Stimulated activated CD8-positive, alpha-beta memory T cell treated with anti-CD3 and anti-CD28 coated beads, Interleukin-15, amount 100 ng/mL, for 1 hour (primary cell): ENCODE data around the gene STAMBPL1.

Source experiments
- DNase-seq: peaks from one replicate; pipeline ENCODE4 v3.0.0-alpha.2; 2020; ENCODE audit warnings: low read depth

STAMBPL1 gene

DNA sequence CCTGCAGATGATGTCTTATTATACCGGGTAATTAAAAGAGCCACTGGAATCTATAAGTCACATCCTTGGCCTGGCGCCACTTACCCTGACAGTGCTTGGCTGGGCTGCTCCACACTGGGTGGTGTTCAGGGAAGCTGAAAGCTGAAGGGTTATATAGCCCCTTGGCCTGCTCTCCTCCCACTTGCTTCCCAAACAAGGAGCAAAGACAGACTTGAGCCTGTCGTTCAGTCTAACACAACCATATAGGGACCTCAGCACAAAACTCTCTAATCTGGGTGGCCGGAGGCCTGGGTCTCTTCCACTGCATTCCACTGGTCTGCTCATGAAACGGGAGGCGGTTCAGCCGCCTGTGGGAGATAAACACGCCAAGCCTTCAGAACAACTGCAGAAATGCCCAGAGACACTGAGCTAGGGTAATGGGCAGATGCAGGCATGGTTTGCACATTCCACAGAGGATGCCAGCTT, 72.6 kb downstream of the STAMBPL1 start, which contains the start of gene ACTA2:
Gene ACTA2, minus strand, starts transcription at position 127 of the 465 bp plus-strand sequence. CDS start 3,843 bp downstream, outside the sequence.
- DNase-seq, result no peak

DNA sequence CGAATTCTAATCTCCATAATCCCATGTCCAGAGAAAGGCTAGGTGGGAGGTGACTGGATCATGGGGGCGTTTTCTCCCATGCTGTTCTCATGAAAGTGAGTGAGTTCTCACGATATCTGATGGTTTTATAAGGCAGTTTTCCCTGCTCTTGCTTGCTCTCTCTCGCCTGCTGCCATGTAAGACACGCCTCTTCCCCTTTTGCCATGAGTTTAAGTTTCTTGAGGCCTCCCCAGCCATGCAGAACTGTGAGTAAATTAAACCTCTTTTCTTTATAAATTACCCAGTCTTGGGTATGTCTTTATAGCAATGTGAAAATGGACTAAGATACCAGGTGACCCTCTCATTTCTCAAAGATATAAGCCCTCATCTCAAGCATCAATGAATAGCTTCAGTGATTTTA, 73.6 kb downstream of the STAMBPL1 start:
- DNase-seq, result no peak

DNA sequence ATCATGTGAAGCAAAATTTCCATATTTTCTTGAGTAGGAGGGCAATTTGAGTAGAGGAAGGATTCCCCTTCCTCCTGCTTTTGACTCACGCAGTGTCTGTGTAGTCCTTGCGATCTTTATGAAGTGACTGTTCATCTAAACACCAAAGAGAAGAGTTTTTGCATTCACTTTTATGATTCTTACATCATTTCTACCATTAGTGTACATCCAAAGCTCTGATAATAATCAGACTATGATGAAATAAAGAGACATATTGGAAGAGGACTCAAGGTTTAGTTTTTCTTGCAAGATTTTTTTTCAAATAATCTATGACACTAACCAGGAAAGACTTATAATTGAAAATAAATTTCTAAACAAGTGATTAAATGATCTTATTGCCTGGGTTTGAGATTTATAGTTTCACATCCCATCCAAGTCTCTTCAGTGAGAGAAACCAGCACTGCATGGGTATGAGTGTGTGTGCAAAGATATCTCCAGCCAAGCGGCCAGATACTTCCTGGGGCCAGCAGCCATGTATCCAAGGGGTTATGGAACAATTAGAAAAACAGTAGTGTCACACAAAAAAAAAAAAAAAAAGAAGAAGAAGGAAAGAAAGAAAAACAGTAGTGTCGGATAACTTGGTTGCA, 74.5 kb downstream of the STAMBPL1 start:
- DNase-seq, result no peak

DNA sequence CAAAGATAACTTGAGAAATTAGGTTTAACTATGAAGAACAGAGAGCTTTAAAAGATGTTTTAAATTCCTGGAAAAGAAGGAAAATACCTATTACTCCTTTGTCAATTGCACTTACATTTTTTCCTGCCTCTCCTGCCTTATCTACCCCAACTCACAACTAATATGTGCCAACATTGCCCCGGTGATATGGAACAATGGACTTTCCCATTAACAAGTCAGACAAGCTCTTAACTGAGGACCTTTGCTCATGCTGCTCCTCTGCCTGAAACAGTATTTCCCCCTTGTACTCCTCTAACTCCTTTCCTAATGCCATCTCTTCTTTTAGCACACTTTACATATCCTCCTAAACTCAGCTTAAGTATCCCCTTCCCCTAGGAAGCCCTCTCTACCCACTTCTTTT, 77.3 kb downstream of the STAMBPL1 start:
- DNase-seq, result no peak

DNA sequence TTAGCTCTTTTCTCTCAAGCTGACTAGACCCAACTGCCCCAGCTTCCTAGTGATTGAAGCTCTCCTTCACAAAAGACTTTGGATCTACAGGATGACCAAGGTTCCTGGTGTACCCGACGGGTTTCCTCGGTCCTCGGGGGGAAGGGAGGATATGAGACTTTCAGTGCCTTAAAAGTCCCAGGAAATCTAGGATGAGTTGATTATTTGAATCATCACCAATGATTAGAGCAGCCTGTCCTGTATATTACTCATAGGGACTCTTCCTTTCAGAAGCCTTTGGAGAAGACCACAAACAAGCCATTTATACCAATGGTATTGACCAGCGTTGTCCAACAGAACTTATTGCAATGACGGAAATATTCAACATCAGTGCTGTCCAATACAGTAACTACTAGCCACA, 78.7 kb downstream of the STAMBPL1 start:
- no peak for DNase-seq

DNA sequence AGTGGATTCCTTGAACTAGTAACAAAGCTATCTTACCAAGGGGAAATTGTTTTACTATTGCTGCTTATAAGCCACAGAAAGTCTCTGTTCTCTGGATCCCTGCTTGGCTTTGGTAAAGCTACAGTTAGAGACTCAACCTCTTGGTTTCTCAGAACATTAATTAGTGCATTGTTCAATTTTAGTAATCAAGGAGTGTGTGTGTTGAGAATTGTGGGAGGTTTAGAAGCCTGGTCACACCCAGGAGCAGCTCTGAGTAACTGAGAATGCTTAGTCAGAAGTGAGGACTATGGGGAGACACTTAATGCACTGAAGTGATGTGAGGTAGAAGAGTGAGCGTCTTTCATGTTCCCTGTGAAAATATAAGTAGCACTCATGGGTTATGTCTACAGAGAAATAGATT, 80.8 kb downstream of the STAMBPL1 start:
- DNase-seq, result no peak

DNA sequence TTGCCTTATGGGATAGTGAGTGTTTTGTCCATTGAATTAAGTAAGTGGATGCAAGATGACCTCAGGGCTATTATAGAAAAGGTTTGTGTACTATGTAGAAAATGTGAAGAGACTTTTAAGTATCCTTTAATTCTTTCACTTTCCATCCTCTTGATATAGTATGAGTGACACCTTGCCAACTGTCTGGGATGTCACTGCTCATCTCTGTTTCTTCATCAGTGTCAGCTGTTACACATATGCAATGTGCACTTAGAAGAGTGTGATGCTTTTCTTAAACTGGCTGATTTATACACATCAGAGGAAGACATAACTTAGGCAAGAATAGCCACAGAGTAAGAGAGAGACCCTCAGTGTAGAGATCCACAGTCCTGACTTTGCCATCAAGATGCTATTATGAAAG, 81.2 kb downstream of the STAMBPL1 start:
- DNase-seq, result no peak

DNA sequence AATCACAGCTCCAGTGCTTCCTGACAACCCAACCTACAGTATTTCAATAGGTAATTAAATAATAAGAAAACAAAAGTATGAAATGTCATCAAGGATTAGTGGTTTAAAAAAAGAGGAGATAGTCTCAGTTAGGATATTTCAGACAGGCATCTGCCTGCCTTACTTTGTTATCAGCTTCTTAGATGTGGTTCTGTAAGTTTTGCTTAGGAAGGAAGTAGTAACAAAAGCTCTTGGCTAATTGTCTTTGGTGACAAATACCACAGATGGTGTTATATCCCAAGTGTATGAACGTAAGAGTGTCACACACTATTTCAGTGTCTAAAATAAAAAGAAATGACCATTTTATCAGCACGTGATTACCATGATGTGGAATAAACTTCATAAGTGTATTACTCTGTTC, 82.3 kb downstream of the STAMBPL1 start:
- no peak for DNase-seq

DNA sequence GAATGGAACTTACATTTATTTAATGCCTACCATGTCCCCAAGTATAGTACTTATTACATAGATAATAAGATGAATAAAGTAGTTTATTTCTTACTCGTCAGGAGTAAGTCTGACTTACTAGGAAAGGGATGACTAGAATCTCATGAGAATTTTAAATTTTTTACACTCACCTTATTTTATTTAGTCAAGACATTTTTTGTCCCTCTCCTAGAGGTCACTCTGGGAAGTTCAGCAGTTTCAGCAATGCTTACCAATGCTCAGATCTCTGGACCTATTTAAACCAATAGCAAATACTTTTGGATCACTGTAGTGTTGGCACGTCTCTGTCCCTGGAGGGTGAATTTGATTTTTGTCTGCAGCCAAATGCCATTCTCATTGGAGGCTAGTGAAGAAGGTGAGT, 83.3 kb downstream of the STAMBPL1 start:
- no peak for DNase-seq

DNA sequence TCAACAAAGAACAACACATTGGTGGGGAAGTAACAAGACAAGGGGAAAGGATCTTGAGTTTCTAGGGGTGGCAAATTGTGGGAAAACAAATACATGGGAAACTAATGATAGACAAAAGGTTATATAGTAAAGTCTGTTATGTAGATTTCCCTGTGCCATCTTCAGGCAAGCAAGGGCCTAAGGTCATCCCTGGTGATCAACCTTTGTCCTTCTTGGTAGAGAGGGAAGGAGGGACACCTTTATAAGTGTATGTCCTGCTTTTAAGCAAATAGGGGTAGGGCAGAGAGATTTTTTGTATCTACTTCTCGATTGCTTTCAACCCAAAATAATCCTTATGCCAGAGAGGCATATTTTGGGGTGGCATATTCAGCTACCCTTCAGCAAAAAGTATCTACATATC, 84.3 kb downstream of the STAMBPL1 start:
- DNase-seq, result no peak

DNA sequence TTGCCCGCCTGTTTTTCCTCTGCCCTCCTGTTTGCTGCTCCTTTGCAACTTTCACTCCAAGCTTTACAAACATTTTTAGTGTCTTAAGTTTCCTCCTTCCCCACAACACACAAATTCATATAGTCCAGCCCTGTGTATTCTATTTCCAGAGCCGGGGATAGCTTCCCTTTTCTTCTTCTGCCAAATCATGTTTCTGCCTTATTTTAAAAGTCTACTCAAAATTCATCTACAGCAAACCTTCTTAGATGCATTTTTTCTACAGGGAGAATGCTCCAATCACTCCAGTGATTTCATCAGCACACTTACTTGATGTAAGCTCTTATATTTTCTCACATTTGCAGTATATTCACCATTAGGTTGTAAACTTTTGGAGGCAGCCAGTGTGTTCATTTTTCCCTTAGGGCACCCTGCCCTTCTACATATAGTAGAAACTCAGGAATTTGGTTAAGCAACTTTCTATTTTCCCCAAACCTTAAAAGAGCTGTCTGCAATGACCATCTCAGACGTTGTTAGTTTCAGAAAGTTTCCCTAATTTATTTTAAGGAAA, 84.9 kb downstream of the STAMBPL1 start:
- no peak for DNase-seq

DNA sequence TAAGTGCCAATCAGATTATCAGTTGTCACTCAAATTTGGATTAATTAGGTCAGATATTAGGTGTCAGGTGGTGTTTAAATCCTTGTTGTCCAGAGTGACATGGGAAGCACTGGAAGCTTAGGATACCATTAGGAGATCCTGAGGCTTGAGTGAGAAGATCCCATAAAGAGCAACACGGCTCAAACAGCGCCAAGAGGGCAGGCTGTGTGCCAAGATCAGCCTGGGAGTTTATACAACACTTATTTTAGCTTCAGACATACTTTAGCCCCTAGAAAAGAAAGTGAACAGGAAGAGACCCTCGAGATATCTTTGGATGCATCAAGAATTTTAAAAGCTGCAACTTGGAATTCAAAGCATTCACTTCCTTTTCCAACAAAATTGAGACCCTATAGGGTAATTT, 86.8 kb downstream of the STAMBPL1 start:
- no peak for DNase-seq

DNA sequence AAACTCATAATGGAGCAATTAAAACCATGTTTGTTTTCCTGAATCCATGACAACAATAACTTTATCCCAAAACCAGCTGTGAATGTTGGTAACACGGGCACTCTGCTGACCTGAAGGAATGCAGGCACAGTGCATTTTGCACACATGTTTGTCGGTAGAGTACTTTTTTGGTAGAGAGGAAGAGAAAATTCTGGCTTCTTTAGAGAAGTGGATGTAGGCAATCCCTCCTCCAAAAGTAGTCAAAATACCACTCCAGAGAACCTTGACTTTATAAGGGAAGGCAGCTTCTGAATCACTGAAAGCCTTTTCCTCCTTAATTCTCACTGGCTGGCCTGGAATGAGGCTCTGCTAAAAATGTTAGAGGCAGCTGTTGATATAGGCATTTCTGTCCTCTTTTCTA, 88.3 kb downstream of the STAMBPL1 start:
- DNase-seq, result no peak

DNA sequence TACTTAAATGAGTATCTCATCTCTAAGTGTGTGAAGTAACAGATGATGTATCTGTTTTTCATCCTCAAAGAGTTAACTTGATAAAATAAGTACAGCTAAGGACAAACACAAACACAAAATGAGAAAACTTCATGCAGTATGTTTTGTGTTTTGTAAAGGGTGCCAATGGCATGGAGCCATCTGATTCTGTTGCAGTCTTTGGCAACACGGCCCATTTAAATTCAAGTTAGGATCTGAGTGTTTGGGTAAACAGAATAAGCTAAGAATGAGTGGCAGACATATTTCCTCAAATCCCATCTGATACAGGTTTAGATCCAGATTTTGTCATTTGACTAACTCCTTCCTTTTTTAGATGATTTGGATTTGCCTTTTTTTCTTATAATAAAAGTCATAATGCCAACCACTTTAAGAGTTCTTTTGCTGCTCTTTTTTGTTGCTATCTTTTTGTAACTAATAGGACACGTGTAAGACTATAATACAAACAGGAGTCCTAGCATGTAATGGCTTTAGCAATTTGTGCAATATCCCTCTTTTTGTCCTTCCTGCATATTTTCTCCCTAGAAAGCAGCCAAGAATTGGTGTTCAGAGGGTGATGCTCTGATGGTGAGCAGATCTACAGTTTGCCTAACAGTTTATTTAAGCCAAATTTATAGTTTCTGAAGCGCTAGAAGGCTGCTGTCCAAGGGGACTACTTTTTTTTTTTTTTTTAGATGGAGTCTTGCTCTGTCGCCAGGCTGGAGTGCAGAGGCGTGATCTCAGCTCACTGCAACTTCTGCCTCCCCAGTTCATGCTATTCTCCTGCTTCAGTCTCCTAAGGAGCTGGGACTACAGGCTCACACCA, 91.4 kb downstream of the STAMBPL1 start:
- DNase-seq, result no peak
